ENCODE data around the gene PCSK2. TPM values are rescaled to one million over a fixed set of nuclear protein-coding genes. Genes with fewer than 3 reads are reported as not detected.

Gene PCSK2
- total RNA-seq, 2 donors from 2014 or later, result 0.18 to 2.7 TPM

- TF ChIP-seq POLR2A (IDR thresholded peaks at IDR 0.05) (no peak), CTCF (IDR thresholded peaks at IDR 0.05) (no peak), POLR2AphosphoS5 (IDR thresholded peaks at IDR 0.05) (no peak)
- H3K9me3 ChIP-seq, result no peaks in the 10 kb centered on the region
- no peaks in the 10 kb centered on the region for H3K27me3 ChIP-seq (replicated peaks; ENCODE audit: insufficient read depth)
- H3K4me3 ChIP-seq, result no peak overlapping the region
- 90% methylated on average over 7 of the region's 7 CpGs for WGBS
- no peaks in the 10 kb centered on the region for H3K36me3 ChIP-seq
- intact Hi-C loops (cut with DNase I), result loop anchor here (10.0 kb wide), 3 partner anchors 155 to 465 kb away; partner anchors contain the start of gene RRBP1
- DNase-seq (ENCODE audit: low spot score), result no peak
- H3K27ac ChIP-seq, result no peak overlapping the region
- no peaks in the 10 kb centered on the region for H3K4me1 ChIP-seq (replicated peaks)
Measured at GRCh38 chr20:17530153-17530552, 303.3 kb downstream of the PCSK2 start.

- Histone ChIP-seq H3K4me3 (peak within 1 kb of the TSS; percentile 47 to 51), H3K36me3 (no peaks in the 10 kb centered on the region), H3K4me1 (replicated peaks) (no peaks in the 10 kb centered on the region), H3K27ac (peak within 1 kb of the TSS; percentile 71 to 76), H3K9me3 (no peaks in the 10 kb centered on the region), H3K27me3 (replicated peaks; ENCODE audit: insufficient read depth) (no peaks in the 10 kb centered on the region)
- DNase-seq (ENCODE audit: low spot score), result peak; percentile 22
- TF ChIP-seq POLR2A (IDR thresholded peaks at IDR 0.05) (no peak), POLR2AphosphoS5 (IDR thresholded peaks at IDR 0.05) (no peak), CTCF (IDR thresholded peaks at IDR 0.05) (no peak)
- 2% methylated on average over 38 of the region's 111 CpGs for WGBS
- intact Hi-C loops (cut with DNase I), result loop anchor here (10.0 kb wide), 3 partner anchors 154 to 464 kb away; partner anchors contain the start of gene RRBP1
Measured at GRCh38 chr20:17530716-17531664, 304.1 kb downstream of the PCSK2 start, which contains the start of gene BFSP1. TSS of gene BFSP1 (minus strand) at chr20:17531379. CDS start at chr20:17531329, 50 bp downstream.

GRCh38 chr20:17531665-17532025 lies 304.8 kb downstream of the PCSK2 start:
- intact Hi-C loops (cut with DNase I), result loop anchor here (10.0 kb wide), 3 partner anchors 153 to 463 kb away; partner anchors contain the start of gene RRBP1
- TF ChIP-seq CTCF (IDR thresholded peaks at IDR 0.05) (no peak), POLR2AphosphoS5 (IDR thresholded peaks at IDR 0.05) (no peak), POLR2A (IDR thresholded peaks at IDR 0.05) (no peak)
- WGBS, result 69% methylated on average over 5 of the region's 5 CpGs

GRCh38 chr20:17533396-17533795 lies 306.6 kb downstream of the PCSK2 start:
- intact Hi-C loops (cut with DNase I), result loop anchor here (10.0 kb wide), 3 partner anchors 151 to 461 kb away; partner anchors contain the start of gene RRBP1
- Histone ChIP-seq H3K27me3 (replicated peaks; ENCODE audit: insufficient read depth) (no peaks in the 10 kb centered on the region), H3K4me1 (replicated peaks) (no peaks in the 10 kb centered on the region), H3K36me3 (no peaks in the 10 kb centered on the region), H3K9me3 (no peaks in the 10 kb centered on the region), H3K27ac (no peak overlapping the region), H3K4me3 (no peak overlapping the region)
- TF ChIP-seq POLR2AphosphoS5 (IDR thresholded peaks at IDR 0.05) (no peak), CTCF (IDR thresholded peaks at IDR 0.05) (no peak), POLR2A (IDR thresholded peaks at IDR 0.05) (no peak)
- WGBS, result 31% methylated on average over 1 of the region's 1 CpG
- no peak for DNase-seq (ENCODE audit: low spot score)

More at GRCh38 chr20:17531665-17532025, 304.8 kb downstream of the PCSK2 start:
- no peaks in the 10 kb centered on the region for H3K4me1 ChIP-seq (replicated peaks)
- H3K9me3 ChIP-seq, result no peaks in the 10 kb centered on the region
- no peaks in the 10 kb centered on the region for H3K27me3 ChIP-seq (replicated peaks; ENCODE audit: insufficient read depth)
- H3K36me3 ChIP-seq, result no peaks in the 10 kb centered on the region
- peak overlapping the region; percentile 47 to 51 for H3K4me3 ChIP-seq
- H3K27ac ChIP-seq, result peak overlapping the region; percentile 71 to 76
- no peak for DNase-seq (ENCODE audit: low spot score)
